Measurements from ENCODE around the gene MXD3. TPM values are rescaled to one million over a fixed set of nuclear protein-coding genes. Genes with fewer than 3 reads are reported as not detected.

MXD3 gene
- total and polyA plus RNA-seq, 2 of the 4 experiments (the other 2 are of a cell fraction): 7.3 to 12.9 TPM

DNA sequence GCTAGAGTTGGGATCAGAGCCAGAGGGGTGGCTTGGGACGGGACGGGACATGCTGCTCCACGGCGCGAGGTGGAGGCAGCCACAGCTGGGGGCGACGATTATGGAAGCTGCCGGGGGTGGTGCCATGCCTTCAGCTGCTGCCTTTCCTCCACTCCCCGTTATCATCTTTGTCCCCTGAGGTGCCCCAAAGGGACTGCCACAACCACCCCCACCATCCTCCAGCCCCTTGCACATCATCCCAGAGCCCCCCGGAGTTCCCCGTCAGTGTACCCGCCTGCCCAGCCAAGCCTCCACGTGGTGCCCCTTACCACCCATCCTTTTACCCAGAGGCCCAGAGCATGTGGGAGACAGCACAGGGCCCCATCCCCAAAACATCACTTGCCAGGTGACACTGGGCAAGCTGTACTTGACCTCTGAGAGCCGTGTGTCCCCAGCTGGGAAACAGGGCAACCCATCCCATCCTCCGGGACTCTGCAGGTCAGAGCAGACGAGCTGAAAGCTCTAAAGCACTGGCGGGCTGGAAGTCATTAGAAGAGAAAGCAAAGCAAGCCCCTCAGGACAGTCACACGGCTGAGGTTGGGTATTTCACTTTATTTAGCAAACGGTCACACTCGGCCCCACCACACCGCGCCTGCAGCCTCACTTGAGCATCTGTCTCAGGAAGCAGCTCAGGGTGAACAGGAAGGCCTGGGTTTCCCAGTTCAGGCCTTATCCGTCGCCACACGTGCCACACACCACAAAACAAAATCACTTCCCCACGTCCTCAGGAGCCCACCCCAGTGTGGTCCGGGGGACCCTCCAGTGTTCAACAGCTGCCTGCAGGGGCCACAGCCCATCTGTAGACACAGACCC lies 19.5 kb upstream of the MXD3 start:
- Histone ChIP-seq H3K9me3 (ENCODE audit: control insufficient read depth, insufficient read depth, low read length) (no peaks in the 10 kb centered on the region), H2BK5ac (ENCODE audit: low read depth, low read length, poor library complexity, severe bottlenecking) (no peak overlapping the region), H3K18ac (ENCODE audit: low read depth, low read length) (no peak overlapping the region), H3K23ac (ENCODE audit: low read depth, low read length) (no peak overlapping the region), H3K4me3 (ENCODE audit: insufficient read depth, low read depth, low read length) (no peak overlapping the region), H2AK9ac (replicated peaks; ENCODE audit: low read depth, low read length, poor library complexity) (no peak overlapping the region), H3K56ac (ENCODE audit: extremely low read depth, insufficient read depth, low read length) (no peak overlapping the region), H2AK5ac (ENCODE audit: low read depth, low read length) (no peak overlapping the region), H3K4ac (ENCODE audit: low read depth, low read length) (no peak overlapping the region), H4K8ac (ENCODE audit: low read depth in 2 of 2, low read length in 2 of 2) (no peak overlapping the region), H3K36me3 (ENCODE audit: control insufficient read depth, insufficient read depth, low read length) (peaks cover 64% of the 10 kb centered on the region), H2BK20ac (ENCODE audit: low read depth, low read length) (no peak overlapping the region), H2BK15ac (ENCODE audit: low read depth, low read length) (no peak overlapping the region), H2AFZ (replicated peaks; ENCODE audit: low read length, poor library complexity) (no peak overlapping the region), H3K27ac (ENCODE audit: insufficient read depth, low read length) (no peak overlapping the region), H4K91ac (ENCODE audit: insufficient read depth, low read depth, low read length) (no peak overlapping the region), H3K9me1 (ENCODE audit: insufficient read depth, low read length) (no peaks in the 10 kb centered on the region), H2BK120ac (ENCODE audit: low read depth, low read length) (no peak overlapping the region), H3K27me3 (ENCODE audit: control insufficient read depth, insufficient read depth, low read length) (no peaks in the 10 kb centered on the region), H3K14ac (replicated peaks; ENCODE audit: low read depth, low read length) (no peak overlapping the region), H4K20me1 (ENCODE audit: insufficient read depth, low read length) (no peaks in the 10 kb centered on the region; the same call in 1 of the 2 replicates), H3K4me1 (ENCODE audit: control insufficient read depth, insufficient read depth, low read length) (peaks cover 2% of the 10 kb centered on the region; the same call in 1 of the 2 replicates), H3K79me1 (ENCODE audit: low read depth in 1 of 2, low read length in 2 of 2) (peaks cover 5 to 17% of the 10 kb centered on the region in 2 experiments; a peak in 2 of 4 replicates), H4K5ac (ENCODE audit: low read depth, low read length) (no peak overlapping the region), H3K4me2 (ENCODE audit: low read depth, low read length) (no peak overlapping the region), H3K9ac (ENCODE audit: low read depth, low read length) (no peak overlapping the region)
- in situ Hi-C loops (cut with MboI; ENCODE audit: low sequenced_read_pairs) (no loop called here), intact Hi-C loops (cut with micrococcal nuclease) (no loop called here), dilution Hi-C loops (cut with HindIII; ENCODE audit: low sequenced_read_pairs, unreplicated experiment) (no loop called here)
- no TSS peak for BruUV-seq (replicated peaks)
- WGBS, 2 experiments (ENCODE audit: extremely low coverage in 2 of 2, insufficient read length in 1 of 2): 87% methylated on average over 6 of the region's 27 CpGs; no CpG with 5 or more reads in 1 of the 2 experiments
- DNase-seq (no peak), ATAC-seq (ENCODE audit: low read depth) (no peak)
- TF ChIP-seq, protein P1, sequence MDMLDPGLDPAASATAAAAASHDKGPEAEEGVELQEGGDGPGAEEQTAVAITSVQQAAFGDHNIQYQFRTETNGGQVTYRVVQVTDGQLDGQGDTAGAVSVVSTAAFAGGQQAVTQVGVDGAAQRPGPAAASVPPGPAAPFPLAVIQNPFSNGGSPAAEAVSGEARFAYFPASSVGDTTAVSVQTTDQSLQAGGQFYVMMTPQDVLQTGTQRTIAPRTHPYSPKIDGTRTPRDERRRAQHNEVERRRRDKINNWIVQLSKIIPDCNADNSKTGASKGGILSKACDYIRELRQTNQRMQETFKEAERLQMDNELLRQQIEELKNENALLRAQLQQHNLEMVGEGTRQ (IDR thresholded peaks at IDR 0.05; ENCODE audit: low read depth, low read length): no peak
- no peak for TF ChIP-seq CHD1 (IDR thresholded peaks at IDR 0.05; ENCODE audit: low read depth, low read length)
- no peak for TF ChIP-seq MAFK (IDR thresholded peaks at IDR 0.05; ENCODE audit: low read depth, low read length)
- TF ChIP-seq BHLHE40 (IDR thresholded peaks at IDR 0.05; ENCODE audit: low read depth, low read length): no peak
- TF ChIP-seq RFX5 (IDR thresholded peaks at IDR 0.05; ENCODE audit: low read depth, low read length): no peak
- TF ChIP-seq FOS (IDR thresholded peaks at IDR 0.05; ENCODE audit: low read depth, low read length): no peak
- TF ChIP-seq MXI1 (IDR thresholded peaks at IDR 0.05; ENCODE audit: borderline replicate concordance, low read depth, low read length): no peak
- TF ChIP-seq NFE2L2 (IDR thresholded peaks at IDR 0.05; ENCODE audit: low read depth, low read length): no peak
- no peak for TF ChIP-seq RAD21 (IDR thresholded peaks at IDR 0.05; ENCODE audit: low read length)
- TF ChIP-seq RCOR1 (IDR thresholded peaks at IDR 0.05; ENCODE audit: insufficient replicate concordance, low read length): no peak
- no peak for TF ChIP-seq SMC3 (IDR thresholded peaks at IDR 0.05; ENCODE audit: low read depth, low read length)
- TF ChIP-seq, protein P2, sequence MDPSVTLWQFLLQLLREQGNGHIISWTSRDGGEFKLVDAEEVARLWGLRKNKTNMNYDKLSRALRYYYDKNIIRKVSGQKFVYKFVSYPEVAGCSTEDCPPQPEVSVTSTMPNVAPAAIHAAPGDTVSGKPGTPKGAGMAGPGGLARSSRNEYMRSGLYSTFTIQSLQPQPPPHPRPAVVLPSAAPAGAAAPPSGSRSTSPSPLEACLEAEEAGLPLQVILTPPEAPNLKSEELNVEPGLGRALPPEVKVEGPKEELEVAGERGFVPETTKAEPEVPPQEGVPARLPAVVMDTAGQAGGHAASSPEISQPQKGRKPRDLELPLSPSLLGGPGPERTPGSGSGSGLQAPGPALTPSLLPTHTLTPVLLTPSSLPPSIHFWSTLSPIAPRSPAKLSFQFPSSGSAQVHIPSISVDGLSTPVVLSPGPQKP (IDR thresholded peaks at IDR 0.05; ENCODE audit: borderline replicate concordance, low read depth, low read length): no peak
- no peak for TF ChIP-seq CEBPB (IDR thresholded peaks at IDR 0.05; ENCODE audit: low read depth, low read length)
- no peak for TF ChIP-seq POLR2A (IDR thresholded peaks at IDR 0.05; ENCODE audit: low read depth, low read length)
- POLR2A ChIA-PET (ENCODE audit: unreplicated experiment): no interaction called here
- CTCF ChIA-PET: no interaction called here
